GM12878 (cell line): Measurements from ENCODE around the gene MAST4. TPM values are rescaled to one million over a fixed set of nuclear protein-coding genes. Genes with fewer than 3 reads are reported as not detected.

ENCODE experiments used
- ATAC-seq: fragments of 200-7000 bp; cut with Tn5 transposase; 3 replicates; pipeline ENCODE4 v1.9.1; 2020; ENCODE audit warnings: mild to moderate bottlenecking, moderate library complexity
- BruUV-seq: library from RNA; stranded (reverse); fragments of 400-500 nt; replicated peaks from 2 replicates; lab custom pipeline; 2021; lab: Mats Ljungman, UMichigan
- CTCF ChIA-PET: fragments of 300-600 bp; sonication (Branson Sonifier 250); formaldehyde crosslinking; extraction: SDS; loops from one replicate; lab custom pipeline; 2021; ENCODE audit warnings: inconsistent platforms; lab: Yijun Ruan, JAX
- POLR2A ChIA-PET: fragments of 350-600 bp; formaldehyde crosslinking; extraction: SDS; loops from one replicate; lab custom pipeline; 2021; ENCODE audit warnings: inconsistent platforms; lab: Charles Lee
- RAD21 ChIA-PET: fragments of 300-600 bp; sonication (Branson Sonifier 250); formaldehyde crosslinking; loops from one replicate; lab custom pipeline; 2023; ENCODE audit warnings: antibody characterized with exemption; ENCODE audit not compliant: unreplicated experiment; lab: Charles Lee
- SMC1A ChIA-PET: fragments of 300-600 bp; sonication (Branson Sonifier 250); formaldehyde crosslinking; loops from one replicate; lab custom pipeline; 2023; ENCODE audit not compliant: unreplicated experiment, uncharacterized antibody; lab: Charles Lee
- DNase-seq: peaks from one replicate; pipeline ENCODE4 v3.0.0-alpha.2; 2011; ENCODE audit warnings: low read depth, low spot score
- FAIRE-seq: peaks from 3 replicates; lab custom pipeline; 2011; peaks lifted over from hg19 to GRCh38; lab: Jason Lieb, UNC
- H2AFZ ChIP-seq: 2 replicates; pipeline ENCODE4 v1.6.0; 2011; ENCODE audit warnings: low read depth, low read length, control low read depth; ENCODE audit not compliant: control insufficient read depth
- H3K27ac ChIP-seq: 2 replicates; pipeline ENCODE4 v1.5.1; 2011; ENCODE audit warnings: control low read depth; ENCODE audit not compliant: control insufficient read depth, insufficient read depth
- H3K27me3 ChIP-seq, 2 experiments: replicated peaks in 1 of 2; 2 replicates each; pipeline versions ENCODE4 v1.6.0 to v1.6.1; 2011; ENCODE audit warnings: low read length in 1 of 2; ENCODE audit not compliant: control insufficient read depth in 2 of 2, insufficient read depth in 2 of 2
- H3K36me3 ChIP-seq, 2 experiments: 2 replicates each; pipeline ENCODE4 v1.5.1; 2011; ENCODE audit warnings: low read length in 1 of 2; ENCODE audit not compliant: control insufficient read depth in 2 of 2, insufficient read depth in 2 of 2
- H3K4me1 ChIP-seq: 2 replicates; pipeline ENCODE4 v1.6.1; 2011; ENCODE audit warnings: mild to moderate bottlenecking, low read length, moderate library complexity, mixed read lengths; ENCODE audit not compliant: control insufficient read depth, insufficient read depth
- H3K4me2 ChIP-seq: 2 replicates; pipeline ENCODE4 v1.6.0; 2011; ENCODE audit warnings: control low read depth; ENCODE audit not compliant: control insufficient read depth, insufficient read depth
- H3K4me3 ChIP-seq: fragments of 200-600 bp; sonication (generic); 2 replicates; pipeline ENCODE4 v1.5.1; 2016
- H3K79me2 ChIP-seq: 2 replicates; pipeline ENCODE4 v1.6.0; 2011; ENCODE audit warnings: low read length; ENCODE audit not compliant: control insufficient read depth, insufficient read depth
- H3K9ac ChIP-seq: 2 replicates; pipeline ENCODE4 v1.8.0; 2011; ENCODE audit warnings: low read length, control low read depth, mixed read lengths; ENCODE audit not compliant: control insufficient read depth, insufficient read depth
- H3K9me3 ChIP-seq: replicated peaks from 3 replicates; pipeline ENCODE4 v1.5.1; 2011; ENCODE audit warnings: mild to moderate bottlenecking, low read length; ENCODE audit not compliant: control insufficient read depth, insufficient read depth
- H4K20me1 ChIP-seq: 2 replicates; pipeline ENCODE4 v1.6.0; 2011; ENCODE audit not compliant: control insufficient read depth, insufficient read depth
- EED ChIP-seq: sonication (generic); IDR thresholded peaks from 2 replicates; pipeline ENCODE4 v1.6.1; 2016; ENCODE audit warnings: antibody characterized with exemption, low read depth
- KDM1A ChIP-seq: fragments of 200-600 bp; sonication (generic); IDR thresholded peaks from 2 replicates; pipeline ENCODE4 v1.6.1; 2016; ENCODE audit warnings: borderline replicate concordance
- MEF2B ChIP-seq: fragments of 450-650 bp; IDR thresholded peaks from 2 replicates; pipeline ENCODE4 v1.6.1; 2018; ENCODE audit warnings: mild to moderate bottlenecking, moderate library complexity; ENCODE audit not compliant: partially characterized antibody, poor library complexity, severe bottlenecking
- PRDM15 ChIP-seq: fragments of 450-650 bp; formaldehyde crosslinking; IDR thresholded peaks from 2 replicates; pipeline ENCODE4 v1.4.0; 2020; ENCODE audit warnings: mild to moderate bottlenecking, moderate library complexity
- RB1 ChIP-seq: fragments of 450-650 bp; formaldehyde crosslinking; IDR thresholded peaks from 2 replicates; pipeline ENCODE4 v1.6.1; 2017; ENCODE audit warnings: mild to moderate bottlenecking, borderline replicate concordance
- ZNF24 ChIP-seq: fragments of 450-650 bp; IDR thresholded peaks from 2 replicates; pipeline ENCODE4 v1.6.1; 2017; ENCODE audit warnings: antibody characterized with exemption, mild to moderate bottlenecking
- WGBS: methylation state at CpG from one replicate; pipeline ENCODE4 v1.1.6; 2016; ENCODE audit warnings: low lambda C conversion rate; ENCODE audit not compliant: insufficient replicate concordance, insufficient coverage; ENCODE audit errors: missing lambda C conversion rate; 5-methylcytosine and 5-hydroxymethylcytosine counted together
- in situ Hi-C: fragments of 300-500 bp; cut with MboI; formaldehyde crosslinking; loops from 9 replicates; pipeline ENCODE4 v1.14.3; 2018; ENCODE audit warnings: mixed read lengths
- intact Hi-C: fragments of 100-400 bp; cut with micrococcal nuclease; formaldehyde crosslinking; loops from one replicate; pipeline ENCODE4 v1.14.2; 2022; ENCODE audit not compliant: unreplicated experiment
- polyA plus RNA-seq, 11 experiments: library from polyadenylated mRNA; depleted of rRNA in 4 of 11; unstranded in 6 of 11; stranded (reverse) in 5 of 11; fragments of >200 nt; fragmentation: Nextera tagmentation in 4 of 11; fragmentation: Illumina TruSeq in 1 of 11; extraction: Ambion mirVana in 4 of 11; extraction: Trizol in 1 of 11; gene quantifications; 1 replicate in 1 of 11; 2 replicates in 10 of 11; pipeline versions ENCODE4 v1.2.1 to v1.2.3, GENCODE V29; 2011 to 2016; ENCODE audit warnings: inconsistent platforms in 2 of 11, missing spikeins in 2 of 11, low read depth in 1 of 11
- total RNA-seq, 4 experiments: library from RNA; depleted of rRNA in 3 of 4; stranded (reverse); fragments of >200 nt in 3 of 4; fragmentation: Illumina TruSeq in 1 of 4; extraction: Trizol in 1 of 4; gene quantifications; 2 replicates each; pipeline versions ENCODE4 v1.2.1 to v1.2.3, GENCODE V29; 2013 to 2021
- TF ChIP-seq, protein P1 (sequence below): IDR thresholded peaks from 2 replicates; pipeline ENCODE4 v1.6.1; 2012; ENCODE audit warnings: low read depth, low read length, improper control_type of control experiment

Gene MAST4
- total and polyA plus RNA-seq, 10 of the 15 experiments (the other 5 are each of a cell fraction or from before 2014, with no cell fraction given): 0.02 to 1.6 (median 0.29) TPM; not detected in 1

DNA sequence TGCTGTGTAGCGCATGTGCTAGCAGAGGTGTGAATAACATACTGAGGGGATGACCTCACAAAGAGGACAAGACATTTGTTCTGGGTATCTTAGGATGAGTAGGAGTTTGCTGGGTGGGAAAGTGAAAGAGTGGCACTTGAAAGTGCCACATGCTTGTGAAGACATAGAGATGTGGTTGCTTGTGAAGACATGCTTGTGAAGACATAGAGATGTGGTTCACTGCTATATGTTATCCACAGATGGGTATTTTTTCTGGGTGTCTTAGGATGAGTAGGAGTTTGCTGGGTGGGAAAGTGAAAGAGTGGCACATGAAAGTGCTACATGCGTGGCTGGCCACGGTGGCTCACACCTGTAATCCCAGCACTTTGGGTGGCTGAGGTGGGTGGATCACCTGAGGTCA lies 63.6 kb downstream of the MAST4 start:
- no peaks in the 10 kb centered on the region for H3K79me2 ChIP-seq
- no peaks in the 10 kb centered on the region for H3K36me3 ChIP-seq
- H3K4me3 ChIP-seq: no peak overlapping the region
- H3K27me3 ChIP-seq: no peaks in the 10 kb centered on the region
- no TSS peak for BruUV-seq
- H3K9me3 ChIP-seq: no peaks in the 10 kb centered on the region
- DNase-seq (no peak), FAIRE-seq (no peak), ATAC-seq (no peak)
- no peaks in the 10 kb centered on the region for H4K20me1 ChIP-seq
- H3K9ac ChIP-seq: no peak overlapping the region
- RAD21 ChIA-PET: no interaction called here
- no peak overlapping the region for H2AFZ ChIP-seq
- SMC1A ChIA-PET: interaction anchor here (1.2 kb wide), 1 partner anchor 98 kb away, joined by 4 read pairs; no protein-coding TSS in a partner anchor
- WGBS: 40% methylated on average over 3 of the region's 3 CpGs
- no peak overlapping the region for H3K4me2 ChIP-seq
- H3K4me1 ChIP-seq: no peaks in the 10 kb centered on the region
- CTCF ChIA-PET: interaction anchor here (2.1 kb wide), 1 partner anchor 353 kb away, joined by 8 read pairs; no protein-coding TSS in a partner anchor
- in situ Hi-C loops: no loop called here
- TF ChIP-seq, protein P1, sequence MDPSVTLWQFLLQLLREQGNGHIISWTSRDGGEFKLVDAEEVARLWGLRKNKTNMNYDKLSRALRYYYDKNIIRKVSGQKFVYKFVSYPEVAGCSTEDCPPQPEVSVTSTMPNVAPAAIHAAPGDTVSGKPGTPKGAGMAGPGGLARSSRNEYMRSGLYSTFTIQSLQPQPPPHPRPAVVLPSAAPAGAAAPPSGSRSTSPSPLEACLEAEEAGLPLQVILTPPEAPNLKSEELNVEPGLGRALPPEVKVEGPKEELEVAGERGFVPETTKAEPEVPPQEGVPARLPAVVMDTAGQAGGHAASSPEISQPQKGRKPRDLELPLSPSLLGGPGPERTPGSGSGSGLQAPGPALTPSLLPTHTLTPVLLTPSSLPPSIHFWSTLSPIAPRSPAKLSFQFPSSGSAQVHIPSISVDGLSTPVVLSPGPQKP: no peak
- no peak for TF ChIP-seq MEF2B
- no peak for TF ChIP-seq RB1
- TF ChIP-seq KDM1A: no peak
- no peak for TF ChIP-seq PRDM15
- no peak for TF ChIP-seq ZNF24
- no peak for TF ChIP-seq EED
- TF ChIP-seq, all 136 proteins: peak for 0
- intact Hi-C loops: no loop called here
- POLR2A ChIA-PET: no interaction called here
- H3K27ac ChIP-seq: no peak overlapping the region
